IPS-NIHi7 (cell line): ENCODE measurements around the gene RAD51B.
A peak's percentile ranks its signal among the peaks of the same experiment; 100 is the strongest.

ENCODE experiments used
- DNase-seq: peaks from one replicate; pipeline ENCODE4 v3.0.0; 2012; ENCODE audit warnings: mixed read lengths; ENCODE audit errors: extremely low spot score

The RAD51B gene

GRCh38 chr14:68509188-68509983 lies 689.8 kb downstream of the RAD51B start:
- DNase-seq = no peak

- no peak for DNase-seq
These were observed 690.9 kb downstream of the RAD51B start for GRCh38 chr14:68510201-68511128.

- no peak for DNase-seq
These were observed 691.8 kb downstream of the RAD51B start for GRCh38 chr14:68511129-68512047.

DNA sequence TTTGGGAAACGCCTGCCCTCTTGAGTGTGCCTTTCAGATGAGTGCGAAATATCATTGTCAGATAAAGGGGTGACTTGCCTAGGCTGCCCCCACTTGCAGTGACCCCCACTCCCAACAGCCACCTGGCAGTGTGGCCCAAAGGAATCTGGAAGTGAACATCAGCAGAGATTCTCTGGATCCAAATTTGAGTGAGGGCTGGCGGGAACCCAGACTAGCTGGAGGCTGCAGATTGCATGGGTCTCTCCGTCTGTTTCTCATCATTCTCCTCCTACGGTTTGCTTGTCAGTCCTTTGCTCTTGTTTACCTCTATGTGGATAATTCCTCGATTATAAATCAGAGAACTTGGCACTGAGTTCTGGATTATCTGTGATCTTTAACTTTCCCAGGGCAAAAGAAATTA lies 692.5 kb downstream of the RAD51B start:
- DNase-seq = no peak

DNA sequence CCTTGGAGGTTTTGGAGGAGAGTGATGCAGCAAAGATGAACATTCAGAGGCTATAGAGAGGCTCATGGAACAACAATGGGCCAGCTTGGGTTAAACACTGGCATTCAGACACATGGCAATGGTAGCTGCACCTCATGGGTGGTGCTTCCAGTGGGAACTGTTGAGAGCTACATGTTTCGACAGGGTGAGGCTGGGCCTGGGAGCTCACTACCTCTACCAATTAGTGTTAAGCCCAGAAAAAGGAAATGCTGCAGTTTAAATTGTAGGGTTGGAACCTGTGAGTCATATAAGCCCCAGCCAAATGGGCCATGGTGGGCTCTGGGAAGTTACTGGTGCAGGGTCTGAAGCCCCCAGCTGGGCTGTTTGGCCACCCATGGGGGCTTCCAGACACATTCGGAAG lies 693.6 kb downstream of the RAD51B start:
- DNase-seq = no peak

DNA sequence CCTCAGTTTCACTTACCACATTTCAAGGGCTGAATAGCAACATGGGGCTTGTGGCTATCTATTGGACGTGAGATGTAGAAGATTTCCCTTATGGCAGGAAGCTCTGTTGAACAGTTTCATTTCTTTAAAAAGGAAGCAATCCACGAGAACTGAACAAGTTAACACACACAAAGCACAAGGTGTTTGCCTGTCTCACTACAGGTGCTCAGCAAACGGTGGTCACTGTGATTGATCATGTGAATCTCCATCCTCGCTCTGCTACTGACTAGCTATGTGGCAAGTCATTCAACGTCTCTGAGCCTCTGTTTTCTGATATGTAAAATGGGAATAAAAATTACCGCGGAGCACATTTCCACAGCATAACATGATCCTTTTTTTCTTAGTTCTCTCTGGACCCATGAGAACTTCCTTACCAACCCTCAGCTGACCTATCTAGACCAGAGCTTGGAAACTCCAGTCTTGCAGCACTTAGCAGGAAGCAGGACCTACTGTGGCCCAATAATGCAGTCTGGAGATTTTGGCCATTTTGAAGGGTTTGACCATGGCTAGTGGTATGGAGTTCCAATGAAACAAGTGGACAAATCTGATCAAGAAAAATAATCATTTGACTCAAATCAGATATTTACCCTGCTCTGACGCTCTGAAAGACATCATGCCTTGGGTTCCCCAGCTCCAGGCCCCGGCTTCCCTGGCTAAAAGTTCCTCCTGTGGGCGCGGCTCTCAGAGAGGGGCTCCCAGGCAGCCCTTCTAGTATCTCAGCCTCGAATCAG lies 694.4 kb downstream of the RAD51B start:
- no peak for DNase-seq

DNA sequence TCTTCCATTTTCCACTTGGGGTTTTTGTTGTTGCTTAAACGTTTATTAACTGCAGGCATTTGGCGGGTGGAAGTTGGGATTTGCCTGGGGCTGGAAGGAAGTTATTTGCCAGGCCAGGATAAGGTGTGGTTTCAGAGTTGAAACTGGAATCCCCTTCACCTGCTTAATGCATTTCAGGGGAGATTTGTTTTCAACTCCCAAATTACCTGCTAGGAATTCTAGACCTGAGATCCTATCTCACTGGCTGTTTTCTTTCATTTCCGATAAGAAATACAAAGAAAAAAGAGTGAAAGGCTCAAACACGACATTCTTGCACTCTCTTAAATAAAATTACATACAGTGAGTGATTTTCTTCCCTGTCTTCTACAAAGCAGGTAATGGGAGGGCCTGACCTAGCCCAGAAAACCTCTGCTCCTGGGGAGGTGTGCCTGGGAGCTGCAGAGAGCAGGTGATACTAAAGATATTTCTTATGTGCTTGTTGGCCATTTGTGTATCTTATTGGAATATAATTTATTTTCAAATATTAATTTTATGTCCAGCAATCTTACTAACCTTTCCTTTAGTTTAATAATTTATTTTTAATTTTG lies 695.1 kb downstream of the RAD51B start:
- DNase-seq = no peak

DNA sequence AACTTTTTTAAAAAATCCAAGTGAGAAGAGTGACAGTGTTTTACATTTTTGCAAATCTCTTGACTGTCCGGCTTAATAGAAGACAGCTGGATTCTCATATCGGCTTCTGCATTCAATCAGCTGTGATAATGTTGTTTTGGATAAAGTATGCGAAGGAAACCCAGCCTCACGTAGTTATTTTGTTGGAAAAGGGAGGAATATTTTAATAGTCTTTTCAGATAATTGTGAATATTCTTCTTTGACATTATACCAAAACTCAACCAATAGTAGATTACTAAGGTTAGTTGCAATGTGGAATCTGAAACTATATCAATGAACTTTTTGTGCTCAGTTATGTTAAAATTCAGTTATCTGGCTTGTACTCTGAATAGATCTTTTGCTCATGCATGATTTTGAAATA lies 696.8 kb downstream of the RAD51B start:
- DNase-seq = no peak

DNA sequence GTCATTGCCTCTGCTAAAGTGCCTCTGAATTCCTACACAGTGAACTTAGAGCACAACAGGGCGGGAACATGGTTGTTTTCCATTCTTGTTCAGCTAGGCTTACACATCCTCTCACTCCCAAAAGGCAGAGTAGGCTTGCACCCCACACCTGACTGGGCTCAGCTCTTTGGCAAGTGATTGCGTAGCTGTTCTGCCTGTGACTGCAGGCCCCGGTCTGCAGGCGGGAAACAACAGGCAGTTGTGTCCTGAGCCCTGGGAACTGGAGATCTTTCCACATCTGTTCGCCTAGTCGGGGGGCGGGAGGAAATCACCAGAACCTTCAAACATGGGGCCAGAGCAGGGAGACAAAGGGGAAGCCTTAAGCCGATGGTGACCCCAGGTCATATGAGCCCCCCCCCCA lies 698.6 kb downstream of the RAD51B start:
- no peak for DNase-seq

GRCh38 chr14:68518761-68519670 lies 699.4 kb downstream of the RAD51B start:
- DNase-seq = no peak

DNA sequence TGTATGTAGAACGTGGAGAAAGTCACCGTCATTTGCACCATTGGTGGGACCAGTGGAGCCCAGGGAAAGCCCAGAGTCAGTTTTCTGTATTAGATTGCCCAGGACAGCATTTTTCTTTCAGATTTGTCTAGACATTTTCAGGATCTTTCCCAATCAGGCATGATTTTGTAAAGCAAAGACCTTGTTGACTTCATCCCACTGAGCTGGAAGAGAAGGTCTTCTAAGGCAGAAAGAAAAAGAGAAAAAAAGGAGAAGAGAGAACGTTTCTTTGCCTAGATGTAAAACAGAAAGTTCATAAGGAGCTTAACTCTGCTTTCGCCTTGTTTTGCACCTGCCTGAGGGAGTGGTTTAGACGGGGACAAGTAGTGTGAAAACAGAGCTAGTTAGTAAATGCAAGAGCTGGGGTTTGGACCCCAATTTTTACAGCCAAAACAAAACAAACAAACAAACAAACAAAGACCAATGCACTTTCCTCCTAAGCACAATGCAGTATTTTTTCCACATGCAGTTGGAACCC lies 700.1 kb downstream of the RAD51B start:
- DNase-seq = no peak

DNA sequence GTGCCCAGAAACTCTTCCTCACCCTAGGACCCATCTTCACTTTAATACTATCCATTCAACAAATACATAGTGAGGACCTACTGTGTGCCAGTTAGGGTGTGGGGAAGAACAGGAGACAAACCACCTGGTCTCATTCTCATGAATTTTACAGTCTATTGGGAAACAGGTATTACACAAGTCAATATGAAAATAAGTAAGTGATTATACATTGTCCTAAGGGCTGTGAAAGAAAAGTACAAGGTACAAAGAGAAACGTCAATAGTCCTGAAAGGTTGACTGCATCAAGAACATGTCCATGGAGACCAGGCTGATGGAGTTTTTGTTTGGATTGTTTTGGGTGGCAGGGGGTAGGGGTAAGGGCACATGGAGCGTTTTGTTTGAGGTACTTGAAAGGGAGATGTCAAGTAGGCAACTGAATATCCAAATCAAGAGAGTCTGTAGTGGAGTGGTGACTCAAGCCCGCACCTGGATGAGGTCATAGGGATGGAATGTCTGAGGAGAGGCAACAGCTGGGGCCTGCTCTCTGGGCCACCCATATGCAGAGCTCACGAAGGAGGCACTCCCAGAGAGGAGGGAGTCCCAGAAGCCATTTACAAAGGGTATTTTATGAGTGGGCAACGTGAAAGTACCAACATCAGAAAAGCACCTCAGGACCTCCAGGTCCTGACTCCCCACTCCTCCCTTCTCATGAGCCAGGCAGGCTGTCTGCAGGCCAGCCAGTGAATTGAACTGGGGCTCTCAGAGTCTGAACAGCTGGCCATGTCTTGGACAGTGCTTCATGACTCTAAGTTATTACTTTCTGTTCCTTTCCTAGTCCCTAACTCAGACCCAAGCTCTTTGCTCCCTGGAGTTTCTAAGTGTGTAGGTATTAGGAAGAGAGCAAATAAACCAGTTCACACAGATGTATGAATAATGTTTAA lies 701.3 kb downstream of the RAD51B start:
- DNase-seq = peak; percentile 79

- DNase-seq = no peak
These were observed 702.0 kb downstream of the RAD51B start for GRCh38 chr14:68521557-68521901.

- no peak for DNase-seq
These were observed 702.5 kb downstream of the RAD51B start for GRCh38 chr14:68521961-68522509.

DNA sequence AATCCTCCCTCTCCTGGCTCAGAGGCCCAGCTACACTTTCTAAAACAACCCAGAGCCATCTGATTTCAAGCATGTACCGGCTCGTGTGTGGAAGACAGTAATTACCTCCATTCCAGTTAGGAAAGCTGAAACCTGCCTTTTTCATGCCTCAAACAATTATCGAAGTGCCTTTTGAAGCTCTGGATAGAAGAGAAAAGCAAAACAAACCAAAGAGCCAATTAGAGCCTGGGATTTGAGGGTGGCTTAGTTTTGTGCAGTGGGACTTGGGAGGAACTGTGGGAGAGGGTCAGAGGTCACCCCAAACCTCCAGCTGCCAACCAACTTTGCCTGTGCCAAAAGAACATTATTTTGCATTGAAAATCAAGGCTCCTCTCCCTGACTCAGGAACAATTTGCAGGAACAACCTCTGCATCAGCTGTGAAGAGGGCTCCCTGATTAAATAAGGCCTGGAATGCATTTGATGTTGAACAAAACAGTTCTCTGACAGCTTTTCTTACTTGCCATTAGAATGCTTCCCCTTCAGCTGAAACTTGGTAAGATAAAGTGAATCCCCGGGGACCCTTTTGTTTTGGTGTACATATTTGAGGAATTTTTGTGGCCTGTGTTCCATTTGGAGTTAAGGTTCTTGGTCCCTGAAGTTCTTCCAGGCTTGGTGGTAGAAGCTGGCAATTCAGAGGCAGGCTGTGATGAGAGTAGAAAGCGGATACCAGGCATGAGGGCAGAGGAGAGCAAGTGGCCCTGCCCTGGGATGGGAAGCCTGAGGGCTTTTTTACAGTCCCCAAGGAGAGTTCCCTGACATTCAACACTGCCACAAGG lies 703.1 kb downstream of the RAD51B start:
- no peak for DNase-seq

GRCh38 chr14:68523326-68523610 lies 703.7 kb downstream of the RAD51B start:
- DNase-seq = no peak

- no peak for DNase-seq
These were observed 704.6 kb downstream of the RAD51B start for GRCh38 chr14:68523989-68524725.
